Endodermal cell (in vitro differentiated cells): ENCODE results near the gene AHSA1. TPM values are rescaled to one million over a fixed set of nuclear protein-coding genes. Genes with fewer than 3 reads are reported as not detected.

ENCODE experiments used
- DNase-seq: peaks from one replicate; pipeline ENCODE4 v3.0.0-alpha.2; 2017
- H3K27ac ChIP-seq: 2 replicates; pipeline ENCODE4 v1.5.1; 2013; ENCODE audit warnings: mild to moderate bottlenecking, low read depth, low read length, moderate library complexity
- H3K27me3 ChIP-seq: 2 replicates; pipeline ENCODE4 v1.6.1; 2013; ENCODE audit warnings: mild to moderate bottlenecking, low read length, moderate library complexity; ENCODE audit not compliant: insufficient read depth, control insufficient read depth, poor library complexity, severe bottlenecking
- H3K36me3 ChIP-seq: 2 replicates; pipeline ENCODE4 v1.7.0; 2013; ENCODE audit warnings: mild to moderate bottlenecking, low read length, moderate library complexity; ENCODE audit not compliant: control insufficient read depth, insufficient read depth
- H3K4me1 ChIP-seq: one replicate; pipeline ENCODE4 v1.7.0; 2013; ENCODE audit warnings: low read length; ENCODE audit not compliant: control insufficient read depth, insufficient read depth
- H3K4me3 ChIP-seq: 2 replicates; pipeline ENCODE4 v1.5.1; 2013; ENCODE audit warnings: mild to moderate bottlenecking, low read length, moderate library complexity
- H3K9ac ChIP-seq: 2 replicates; pipeline ENCODE4 v1.6.1; 2013; ENCODE audit warnings: mild to moderate bottlenecking, low read length, moderate library complexity; ENCODE audit not compliant: poor library complexity, severe bottlenecking; ENCODE audit errors: extremely low read depth
- H3K9me3 ChIP-seq: 2 replicates; pipeline ENCODE4 v1.6.1; 2013; ENCODE audit warnings: mild to moderate bottlenecking, low read length, moderate library complexity; ENCODE audit not compliant: control insufficient read depth
- H3K27ac Mint-ChIP-seq: 2 replicates; pipeline ENCODE4 v1.8.0; 2020; ENCODE audit warnings: mixed read lengths
- H3K27me3 Mint-ChIP-seq: 2 replicates; pipeline ENCODE4 v1.8.0; 2021; ENCODE audit warnings: mild to moderate bottlenecking, mixed read lengths; ENCODE audit not compliant: insufficient read depth
- H3K36me3 Mint-ChIP-seq: 2 replicates; pipeline ENCODE4 v1.8.0; 2020; ENCODE audit warnings: low read depth, mixed read lengths
- H3K4me1 Mint-ChIP-seq: 2 replicates; pipeline ENCODE4 v1.8.0; 2020; ENCODE audit warnings: mixed read lengths
- H3K4me3 Mint-ChIP-seq: 2 replicates; pipeline ENCODE4 v1.8.0; 2020; ENCODE audit warnings: mild to moderate bottlenecking, moderate library complexity, mixed read lengths
- H3K9me3 Mint-ChIP-seq: 2 replicates; pipeline ENCODE4 v1.8.0; 2020; ENCODE audit warnings: mild to moderate bottlenecking, mixed read lengths
- WGBS, 2 experiments: methylation state at CpG; one replicate each; pipeline versions ENCODE4 v1.1.5 to v1.1.7; 2013; ENCODE audit warnings: missing lambda C conversion rate in 2 of 2, mixed read lengths in 1 of 2; ENCODE audit not compliant: insufficient coverage in 1 of 2, insufficient read length in 1 of 2; 5-methylcytosine and 5-hydroxymethylcytosine counted together
- total RNA-seq, 2 donors: library from RNA; stranded (reverse); fragmentation: NEBNext Ultra II Directional in 1 of 2; extraction: Animal tissue kit (Norgen Biotek cat#: 25700) in 1 of 2; gene quantifications; 2 replicates in 1 of 2; 3 replicates in 1 of 2; pipeline ENCODE4 v1.2.1, GENCODE V29; 2021
- TF ChIP-seq, protein P1 (sequence below): fragments of 200-600 bp; sonication (generic); conservative IDR thresholded peaks from 2 replicates; pipeline ENCODE4 v1.5.0; 2021; ENCODE audit warnings: antibody characterized with exemption, mild to moderate bottlenecking

The AHSA1 gene
- total RNA-seq, 2 donors from 2014 or later, result 151 to 178 TPM

GRCh38 chr14:77438596-77438995 is 19.3 kb upstream of the AHSA1 start:
- Mint-ChIP-seq H3K27me3 (no peaks in the 10 kb centered on the region), H3K27ac (no peak overlapping the region), H3K4me3 (no peak overlapping the region), H3K4me1 (peaks cover 11% of the 10 kb centered on the region), H3K9me3 (no peaks in the 10 kb centered on the region), H3K36me3 (peaks cover 79% of the 10 kb centered on the region)
- Histone ChIP-seq H3K9me3 (no peaks in the 10 kb centered on the region), H3K4me1 (peaks cover 5% of the 10 kb centered on the region), H3K36me3 (peaks cover 82% of the 10 kb centered on the region), H3K27ac (no peak overlapping the region), H3K4me3 (no peak overlapping the region), H3K27me3 (no peaks in the 10 kb centered on the region), H3K9ac (no peak overlapping the region)
- WGBS, 2 experiments, result no CpG with 5 or more reads among the region's 1 CpG
- TF ChIP-seq, protein P1, sequence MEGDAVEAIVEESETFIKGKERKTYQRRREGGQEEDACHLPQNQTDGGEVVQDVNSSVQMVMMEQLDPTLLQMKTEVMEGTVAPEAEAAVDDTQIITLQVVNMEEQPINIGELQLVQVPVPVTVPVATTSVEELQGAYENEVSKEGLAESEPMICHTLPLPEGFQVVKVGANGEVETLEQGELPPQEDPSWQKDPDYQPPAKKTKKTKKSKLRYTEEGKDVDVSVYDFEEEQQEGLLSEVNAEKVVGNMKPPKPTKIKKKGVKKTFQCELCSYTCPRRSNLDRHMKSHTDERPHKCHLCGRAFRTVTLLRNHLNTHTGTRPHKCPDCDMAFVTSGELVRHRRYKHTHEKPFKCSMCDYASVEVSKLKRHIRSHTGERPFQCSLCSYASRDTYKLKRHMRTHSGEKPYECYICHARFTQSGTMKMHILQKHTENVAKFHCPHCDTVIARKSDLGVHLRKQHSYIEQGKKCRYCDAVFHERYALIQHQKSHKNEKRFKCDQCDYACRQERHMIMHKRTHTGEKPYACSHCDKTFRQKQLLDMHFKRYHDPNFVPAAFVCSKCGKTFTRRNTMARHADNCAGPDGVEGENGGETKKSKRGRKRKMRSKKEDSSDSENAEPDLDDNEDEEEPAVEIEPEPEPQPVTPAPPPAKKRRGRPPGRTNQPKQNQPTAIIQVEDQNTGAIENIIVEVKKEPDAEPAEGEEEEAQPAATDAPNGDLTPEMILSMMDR, result no peak
- DNase-seq, result no peak

- H3K36me3 Mint-ChIP-seq, result peaks cover 76% of the 10 kb centered on the region
- no peak overlapping the region for H3K27ac Mint-ChIP-seq
- WGBS, 2 experiments, result 90 to 96% methylated on average over 4 of the region's 4 CpGs
Measured at GRCh38 chr14:77439861-77440260, 18.0 kb upstream of the AHSA1 start.

GRCh38 chr14:77442196-77442595 is 15.7 kb upstream of the AHSA1 start:
- H3K9me3 ChIP-seq, result no peaks in the 10 kb centered on the region
- H3K27ac Mint-ChIP-seq, result no peak overlapping the region
- H3K4me1 ChIP-seq, result peaks cover 5% of the 10 kb centered on the region
- WGBS, 2 experiments, result 90% methylated on average over 2 of the region's 2 CpGs; no CpG with 5 or more reads in 1 of the 2 experiments
- H3K27ac ChIP-seq, result no peak overlapping the region
- H3K9ac ChIP-seq, result no peak overlapping the region
- no peak overlapping the region for H3K4me3 ChIP-seq
- no peaks in the 10 kb centered on the region for H3K9me3 Mint-ChIP-seq
- peaks cover 67% of the 10 kb centered on the region for H3K36me3 Mint-ChIP-seq
- H3K4me3 Mint-ChIP-seq, result no peak overlapping the region
- no peaks in the 10 kb centered on the region for H3K27me3 Mint-ChIP-seq
- H3K36me3 ChIP-seq, result peaks cover 62% of the 10 kb centered on the region
- no peak for DNase-seq
- no peaks in the 10 kb centered on the region for H3K27me3 ChIP-seq
- TF ChIP-seq, protein P1, result no peak
- H3K4me1 Mint-ChIP-seq, result peaks cover 11% of the 10 kb centered on the region

More at GRCh38 chr14:77439861-77440260, 18.0 kb upstream of the AHSA1 start:
- DNase-seq, result no peak
- TF ChIP-seq, protein P1, result no peak
- no peaks in the 10 kb centered on the region for H3K9me3 ChIP-seq
- Mint-ChIP-seq H3K9me3 (no peaks in the 10 kb centered on the region), H3K27me3 (no peaks in the 10 kb centered on the region), H3K4me3 (no peak overlapping the region), H3K4me1 (peaks cover 11% of the 10 kb centered on the region)
- peaks cover 5% of the 10 kb centered on the region for H3K4me1 ChIP-seq
- H3K27me3 ChIP-seq, result no peaks in the 10 kb centered on the region
- no peak overlapping the region for H3K27ac ChIP-seq
- no peak overlapping the region for H3K4me3 ChIP-seq
- no peak overlapping the region for H3K9ac ChIP-seq
- peaks cover 80% of the 10 kb centered on the region for H3K36me3 ChIP-seq
